NCI-H526 treated with DMSO at 0.1 percent for 48 hours (cell line): Measurements from ENCODE around the gene WDR1.

Source experiments
- DNase-seq: peaks from one replicate; lab custom pipeline; 2025; lab: John Stamatoyannopoulos, UW

Gene WDR1

GRCh38 chr4:10098780-10099160, 17.8 kb downstream of the WDR1 start:
- DNase-seq: no peak

GRCh38 chr4:10097906-10098779, 18.5 kb downstream of the WDR1 start:
- DNase-seq: no peak

GRCh38 chr4:10096978-10097335, 19.6 kb downstream of the WDR1 start:
- DNase-seq: no peak

- DNase-seq: no peak
Measured at GRCh38 chr4:10096201-10096977, 20.2 kb downstream of the WDR1 start.

- no peak for DNase-seq
Measured at GRCh38 chr4:10095296-10095991, 21.2 kb downstream of the WDR1 start.

DNA sequence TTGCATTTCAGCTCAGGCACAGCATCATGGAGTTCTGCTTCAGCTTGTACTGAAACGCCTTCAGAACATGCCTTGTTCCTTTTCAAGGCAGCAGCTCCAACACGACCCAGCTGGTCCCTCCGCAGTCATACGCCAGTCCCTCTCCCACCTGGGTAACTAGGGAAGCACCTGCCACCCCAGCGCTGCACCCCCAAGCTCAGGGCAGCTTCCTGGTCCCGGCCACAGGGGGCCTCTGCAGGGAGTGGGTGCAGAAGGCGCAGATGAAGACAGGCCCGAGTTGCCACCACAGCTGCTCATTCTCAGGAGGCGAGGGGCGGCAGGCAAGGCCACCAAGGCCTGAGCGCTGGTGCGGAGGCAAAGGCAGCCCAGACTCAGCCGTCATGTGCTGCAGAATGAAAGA, 21.8 kb downstream of the WDR1 start:
- no peak for DNase-seq

DNA sequence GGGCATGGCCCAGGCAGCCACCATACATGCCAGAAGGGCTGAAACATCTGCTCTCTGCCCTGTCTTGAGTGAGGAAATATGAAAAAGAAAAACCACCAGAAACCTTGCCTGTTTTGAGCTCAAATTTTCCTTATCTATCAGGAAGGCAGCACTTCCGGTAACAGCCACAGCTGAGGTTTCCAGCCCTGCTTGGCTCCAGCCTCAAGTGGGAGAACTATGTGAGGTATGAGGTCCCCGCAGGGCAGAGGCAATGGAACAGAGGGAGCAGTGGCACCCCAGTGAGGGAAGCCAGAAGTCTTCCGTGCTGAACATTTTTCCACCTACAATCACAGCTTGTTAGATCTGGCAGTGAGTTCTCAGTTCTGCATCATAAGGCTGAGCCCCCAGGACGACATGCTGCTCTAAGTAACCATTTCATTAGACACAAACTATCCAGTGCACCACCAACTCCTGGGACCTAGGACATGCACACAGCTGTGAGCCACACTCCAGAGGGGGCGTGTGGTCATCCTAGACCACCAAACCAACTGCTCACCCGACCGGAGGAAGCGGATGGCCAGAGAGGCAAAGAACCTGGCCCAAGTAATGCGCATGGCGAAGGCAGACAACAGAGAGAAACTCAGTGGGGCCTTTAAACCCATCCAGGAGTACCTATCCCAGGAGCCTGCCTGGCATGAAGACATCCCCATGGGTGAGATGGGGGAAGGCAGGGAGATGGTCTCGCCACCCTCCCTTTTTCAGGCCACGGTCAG, 22.6 kb downstream of the WDR1 start:
- no peak for DNase-seq

GRCh38 chr4:10093271-10093621, 23.4 kb downstream of the WDR1 start:
- DNase-seq: no peak

GRCh38 chr4:10092481-10093270, 23.9 kb downstream of the WDR1 start:
- DNase-seq: no peak

DNA sequence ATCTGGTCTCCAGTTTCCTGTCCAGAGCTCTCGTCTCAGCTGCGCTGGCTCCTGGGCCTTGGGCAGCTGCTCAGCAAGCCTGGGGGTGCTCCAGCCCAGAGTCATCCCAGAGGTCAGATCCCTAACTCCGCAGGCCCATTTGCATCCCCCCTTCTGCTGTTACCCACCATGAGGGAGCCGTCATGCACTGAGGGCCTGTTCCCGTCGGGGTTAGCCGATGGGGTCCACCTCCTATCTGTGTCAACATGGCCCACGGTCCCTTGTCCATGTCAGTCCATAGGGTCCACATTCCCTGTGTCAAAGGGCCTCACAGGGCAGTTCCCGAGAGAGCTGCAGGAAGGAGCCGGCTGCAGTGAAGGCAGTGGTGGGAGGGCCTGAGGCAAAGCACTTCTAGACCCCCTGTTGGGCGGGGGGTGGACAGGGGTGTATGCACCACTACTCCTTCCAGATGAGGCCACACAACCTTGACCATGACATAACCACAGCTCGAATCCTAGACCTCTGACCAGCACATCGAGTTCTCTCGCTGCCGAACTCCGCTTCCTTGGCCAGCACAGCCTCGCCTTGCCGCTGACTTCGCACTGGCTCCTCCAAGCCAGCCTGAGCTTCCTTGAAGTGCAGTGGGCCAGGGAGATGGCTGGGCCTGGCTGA, 24.9 kb downstream of the WDR1 start:
- DNase-seq: no peak

- DNase-seq: no peak
Measured at GRCh38 chr4:10090467-10091250, 25.9 kb downstream of the WDR1 start.

- DNase-seq: no peak
Measured at GRCh38 chr4:10089346-10089745, 27.3 kb downstream of the WDR1 start.

DNA sequence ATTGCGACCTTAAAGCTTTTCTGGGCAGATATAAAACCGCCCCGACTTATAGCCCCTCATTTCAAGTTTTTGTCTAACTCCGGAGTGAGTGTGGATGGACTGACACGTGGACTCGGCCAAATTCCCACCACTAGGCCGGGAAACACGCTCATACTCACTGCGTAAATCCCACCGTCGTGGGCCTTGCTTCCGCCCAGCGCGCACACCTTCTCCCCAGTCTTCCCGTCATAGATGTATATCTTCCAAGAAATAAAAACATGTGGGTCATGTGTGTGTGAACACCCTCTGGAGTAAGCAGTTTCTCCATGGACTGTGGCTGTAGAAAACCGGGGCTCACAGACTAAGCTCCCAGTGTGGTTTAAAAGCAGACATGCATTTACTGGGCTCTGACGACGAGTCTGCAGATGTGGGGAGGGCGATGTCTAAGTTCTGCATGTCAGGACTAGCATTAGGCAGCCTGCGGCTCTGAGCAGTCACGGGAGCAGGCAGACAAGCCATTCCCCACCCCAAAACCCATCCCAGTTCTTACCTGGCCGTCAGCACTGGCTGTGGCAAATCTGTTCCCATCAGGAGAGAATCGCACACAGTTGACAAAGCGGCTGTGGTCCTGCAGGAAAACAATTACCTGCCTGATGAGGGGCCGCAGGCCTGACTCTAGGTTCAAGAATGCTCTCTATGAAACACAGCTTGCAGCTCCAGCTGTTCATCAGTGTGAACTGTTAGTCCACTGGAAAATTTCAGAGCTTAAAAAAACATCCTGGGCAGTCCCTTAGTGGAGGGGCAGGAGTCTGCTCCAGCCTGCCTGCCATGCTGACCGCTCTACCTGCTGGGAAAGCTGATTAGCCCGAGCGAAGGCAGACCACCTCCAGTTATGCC, 28.2 kb downstream of the WDR1 start:
- no peak for DNase-seq

DNA sequence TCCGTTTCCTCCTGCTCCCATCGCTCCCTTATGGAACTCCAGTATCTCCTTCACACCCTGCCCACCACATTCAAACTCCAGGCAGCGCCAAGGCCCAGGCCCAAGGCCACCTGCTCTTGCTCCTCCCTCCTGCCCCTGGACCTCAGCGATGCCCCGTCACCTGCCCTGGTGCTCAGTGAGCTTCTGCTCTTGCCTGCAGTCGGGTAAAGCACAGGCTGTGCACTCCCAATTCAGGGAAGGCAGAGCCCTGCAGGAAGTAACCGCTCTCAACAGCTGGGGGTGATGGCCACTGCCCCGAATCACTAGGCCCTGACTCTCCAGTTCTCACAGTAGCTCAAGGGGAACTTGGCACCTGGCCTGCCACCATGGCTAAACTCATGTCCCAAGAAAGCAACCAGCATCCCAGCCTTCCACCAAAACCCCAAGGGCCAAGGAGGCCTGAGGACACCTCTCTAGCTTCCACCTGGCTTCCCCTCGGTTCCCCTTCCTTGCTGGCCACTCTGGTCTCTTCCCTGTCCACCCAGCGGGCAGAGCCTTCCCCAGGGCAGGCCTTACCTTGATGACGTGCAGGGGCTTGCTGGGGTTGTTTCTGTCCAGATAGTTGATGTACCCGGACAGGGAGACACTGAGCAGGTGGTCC, 29.3 kb downstream of the WDR1 start:
- DNase-seq: no peak

GRCh38 chr4:10086506-10087120, 30.0 kb downstream of the WDR1 start:
- no peak for DNase-seq

DNA sequence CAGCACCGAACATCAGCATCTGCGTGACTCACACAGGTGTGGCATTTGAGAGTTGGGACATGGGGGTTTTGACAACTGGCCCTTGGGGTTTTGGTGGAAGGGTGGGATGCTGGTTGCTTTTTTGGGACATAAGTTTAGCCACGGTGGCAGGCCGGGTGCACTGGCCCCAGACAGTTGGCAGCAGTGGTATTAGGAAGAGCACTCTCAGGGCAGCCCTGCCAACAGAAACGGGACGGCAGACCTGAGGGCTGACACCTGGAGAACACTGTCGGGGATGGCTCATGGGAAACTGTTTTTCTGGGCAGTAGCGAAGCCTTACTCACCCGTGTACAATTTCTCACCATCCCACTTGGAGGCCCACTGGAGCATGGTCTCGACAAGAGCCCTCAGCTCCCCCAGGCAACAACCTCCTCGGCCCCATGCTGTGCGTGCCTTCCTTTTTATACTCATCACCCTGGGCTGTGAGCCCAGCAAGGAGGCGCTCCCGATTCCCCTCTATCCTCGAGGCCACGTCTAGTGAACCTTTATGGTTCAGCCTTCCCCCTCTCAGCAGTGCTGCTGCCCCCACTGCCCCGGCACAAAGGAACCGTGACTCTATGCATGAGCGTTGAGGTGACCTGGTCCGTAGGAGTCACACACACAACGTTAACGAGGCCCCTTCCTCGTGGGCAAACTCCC, 30.6 kb downstream of the WDR1 start:
- DNase-seq: no peak

GRCh38 chr4:10085386-10085785, 31.2 kb downstream of the WDR1 start:
- DNase-seq: no peak
